Superior temporal gyrus (tissue), 1 donor: ENCODE results near the gene ERMP1.
"Not testable (repeated sequence)": the region's sequence is repeated elsewhere in the genome, so short reads cannot be mapped to it uniquely, and the experiment has no call there.

Experiments used
- DNase-seq: peaks from one replicate; pipeline ENCODE4 v3.0.0-alpha.2; 2016; ENCODE audit errors: extremely low spot score

ERMP1 gene

GRCh38 chr9:5783420-5783819, 49.5 kb downstream of the ERMP1 start:
- DNase-seq, result not testable (repeated sequence)

DNA sequence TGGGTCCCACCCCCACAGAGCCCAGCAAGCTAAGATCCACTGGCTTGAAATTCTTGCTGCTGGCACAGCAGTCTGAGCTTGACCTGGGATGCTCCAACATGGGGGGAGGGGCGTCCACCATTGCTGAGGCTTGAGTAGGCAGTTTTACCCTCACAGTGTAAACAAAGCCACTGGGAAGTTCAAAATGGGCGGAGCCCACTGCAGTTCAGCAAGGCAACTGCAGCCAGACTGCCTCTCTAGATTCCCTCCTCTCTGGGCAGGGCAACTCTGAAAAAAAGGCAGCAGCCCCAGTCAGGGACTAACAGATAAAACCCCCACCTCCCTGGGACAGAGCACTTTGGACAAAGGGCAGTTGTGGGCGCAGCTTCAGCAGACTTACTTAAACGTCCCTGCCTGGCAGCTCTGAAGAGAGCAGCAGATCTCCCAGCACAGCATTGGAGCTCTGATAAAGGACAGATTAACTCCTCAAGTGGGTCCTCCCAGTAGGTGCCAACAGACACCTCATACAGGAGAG, 53.2 kb downstream of the ERMP1 start:
- DNase-seq, result not testable (repeated sequence)

DNA sequence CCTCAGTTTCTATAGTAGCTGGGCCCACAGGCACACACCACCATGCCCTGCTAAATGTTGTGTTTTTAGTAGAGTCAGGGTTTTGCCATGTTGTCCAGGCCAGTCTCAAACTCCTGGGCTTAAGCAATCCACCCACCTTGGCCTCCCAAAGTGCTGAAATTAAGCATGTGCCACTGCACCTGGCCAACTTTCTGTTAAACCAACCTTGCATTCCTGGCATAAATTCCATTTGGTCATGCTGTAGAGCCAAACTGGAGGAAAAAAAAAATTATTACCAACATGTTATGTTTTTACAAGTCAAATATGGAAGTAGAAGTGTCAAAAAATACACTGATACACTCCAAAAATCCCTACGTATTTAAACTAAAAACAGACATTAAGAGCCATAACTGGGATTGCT, 54.1 kb downstream of the ERMP1 start:
- DNase-seq, result no peak

DNA sequence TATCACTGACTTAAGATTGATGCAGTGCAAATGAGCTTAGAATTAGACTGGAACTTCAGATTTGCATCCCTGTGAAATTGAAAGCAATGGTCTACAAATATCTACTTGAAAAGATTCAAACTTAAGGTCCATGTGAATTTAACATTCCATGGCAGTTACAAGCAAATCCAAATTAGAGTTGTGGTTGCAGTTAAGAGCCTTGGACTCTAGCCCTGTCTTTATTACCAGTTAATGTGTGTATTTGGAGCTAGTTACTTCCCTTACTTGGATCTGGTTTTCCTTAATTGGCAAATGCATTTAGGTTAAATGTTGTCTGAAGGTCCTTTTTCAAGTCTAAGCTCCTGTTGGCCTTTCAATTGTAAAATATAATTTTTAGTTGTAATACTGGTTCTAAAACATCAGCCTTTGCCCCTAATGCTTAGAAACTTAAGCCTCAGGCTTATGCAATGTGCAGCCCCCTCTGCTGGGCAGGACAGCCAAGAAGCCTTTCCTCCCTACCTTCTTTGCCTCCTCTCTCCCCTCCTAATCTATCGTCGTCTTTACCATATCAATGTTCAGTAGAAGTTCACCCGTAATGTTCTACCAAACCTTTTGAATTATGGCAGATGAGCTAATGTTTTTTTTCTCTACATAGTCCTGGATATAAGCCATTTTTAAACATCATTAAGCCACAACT, 59.5 kb downstream of the ERMP1 start:
- no peak for DNase-seq

DNA sequence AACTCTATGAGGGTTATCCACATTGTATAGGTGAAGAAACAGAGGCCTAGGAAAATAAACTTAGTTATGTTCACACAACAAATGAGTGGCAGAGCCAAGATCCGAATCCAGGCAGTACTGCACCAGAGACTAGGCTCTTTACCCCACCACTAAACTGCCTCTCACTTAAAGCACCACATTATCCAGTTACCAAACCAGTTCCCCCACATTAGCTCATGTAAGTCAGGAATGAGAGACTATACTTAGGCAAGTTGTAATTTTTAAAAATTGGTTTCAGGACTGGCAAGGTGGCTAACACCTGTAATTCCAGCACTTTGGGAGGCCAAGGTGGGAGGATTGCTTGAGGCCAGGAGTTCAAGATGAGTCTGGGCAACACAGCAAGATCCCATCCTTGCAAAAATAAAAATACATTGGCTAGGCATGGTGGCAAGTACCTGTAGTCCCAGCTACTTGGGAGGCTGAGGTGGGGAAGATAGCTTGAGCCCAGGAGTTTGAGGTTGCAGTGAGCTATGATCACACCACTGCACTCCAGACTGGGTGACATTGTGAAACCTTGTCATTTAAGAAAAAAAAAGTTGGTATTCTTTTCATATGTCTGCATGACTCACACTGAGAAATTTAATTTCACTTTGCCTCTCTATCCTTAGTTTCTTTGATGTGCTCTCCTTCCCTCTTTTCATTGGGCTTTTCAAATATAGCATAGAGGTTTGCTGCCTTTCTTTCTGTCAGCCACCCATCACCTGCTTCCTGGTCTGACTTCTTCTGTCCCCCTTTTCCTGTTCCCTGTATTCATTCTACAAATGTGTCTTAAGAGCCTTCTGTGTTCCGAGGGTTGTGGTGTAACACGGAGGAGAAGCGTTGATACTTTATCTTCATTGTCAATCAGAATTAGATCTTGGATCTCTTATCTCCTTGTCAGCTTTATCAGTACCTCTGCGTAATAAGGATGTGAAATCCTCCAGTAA, 64.7 kb downstream of the ERMP1 start:
- DNase-seq, result no peak

DNA sequence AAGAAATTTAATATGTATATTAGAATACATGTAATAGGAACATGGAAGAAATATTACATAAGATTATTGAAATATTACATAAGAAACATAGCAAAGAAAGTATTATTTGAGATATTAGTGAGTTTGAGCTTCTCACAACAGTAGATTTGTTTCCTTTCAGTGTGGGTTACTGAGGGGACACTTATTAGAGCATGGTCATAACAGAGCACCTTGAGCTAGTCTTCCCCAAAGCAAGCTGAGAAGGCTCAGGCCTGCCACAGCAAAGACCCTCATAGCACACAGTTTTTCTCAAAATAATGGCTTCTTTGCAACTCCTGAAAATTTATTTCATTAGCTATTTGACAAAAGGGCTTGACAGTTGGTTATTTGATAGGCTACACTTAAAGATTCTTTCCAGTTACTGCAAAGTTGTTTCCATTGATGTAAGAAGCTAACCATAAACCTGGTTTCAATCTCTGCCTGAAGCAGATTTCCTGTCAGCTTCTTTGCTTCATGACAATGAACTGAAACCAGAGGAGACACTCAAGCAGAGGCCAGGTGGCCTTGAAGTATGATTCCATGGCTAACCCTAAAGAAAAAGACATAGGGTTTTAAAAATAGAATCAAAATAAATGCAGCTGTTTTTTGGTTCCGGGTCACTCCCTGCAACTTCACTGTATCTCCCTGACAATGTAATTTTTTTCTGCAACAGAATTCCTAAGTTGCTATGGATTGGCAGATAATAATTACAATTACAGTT, 68.6 kb downstream of the ERMP1 start:
- DNase-seq, result no peak

DNA sequence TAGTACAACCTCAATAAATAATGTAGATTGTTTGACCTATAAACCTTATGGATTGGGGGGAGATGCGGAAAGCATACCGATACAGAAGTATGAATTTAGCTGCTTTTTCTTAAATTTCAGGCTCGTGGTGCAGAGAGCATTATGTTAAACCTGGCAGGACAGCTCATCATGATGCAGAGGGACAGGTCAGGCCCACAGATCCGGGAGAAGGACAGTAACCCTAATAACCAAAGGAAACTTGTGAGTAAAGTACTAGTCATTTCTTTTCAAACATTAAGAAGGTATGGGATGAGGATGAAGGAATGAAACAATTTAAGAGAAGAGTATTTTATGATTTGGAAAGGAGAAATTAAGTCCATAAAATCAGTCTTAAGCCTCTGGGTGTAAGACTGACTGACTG, 70.5 kb downstream of the ERMP1 start:
- DNase-seq, result no peak

- DNase-seq, result no peak
These were observed 72.6 kb downstream of the ERMP1 start for GRCh38 chr9:5760338-5760737.

- no peak for DNase-seq
These were observed 76.3 kb downstream of the ERMP1 start for GRCh38 chr9:5756633-5757032.

DNA sequence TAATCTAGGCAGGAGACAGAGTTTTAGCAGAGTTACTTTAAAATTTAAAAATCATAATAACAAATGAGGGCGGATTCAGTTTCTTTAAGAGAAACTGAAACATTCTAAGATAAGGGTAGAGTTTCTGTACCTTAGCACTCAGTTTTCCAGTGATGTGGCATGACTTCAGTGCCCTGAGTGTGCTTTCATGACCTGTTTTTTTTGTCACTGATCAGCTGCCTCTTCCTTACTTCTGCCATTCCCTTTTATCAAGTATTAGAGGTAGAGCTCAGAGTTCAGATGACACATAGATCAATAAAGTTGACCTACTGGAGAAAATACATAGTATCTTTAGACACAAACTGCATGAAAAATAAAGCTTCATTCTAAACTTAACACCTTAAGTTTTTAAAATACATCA, 82.3 kb downstream of the ERMP1 start:
- no peak for DNase-seq

DNA sequence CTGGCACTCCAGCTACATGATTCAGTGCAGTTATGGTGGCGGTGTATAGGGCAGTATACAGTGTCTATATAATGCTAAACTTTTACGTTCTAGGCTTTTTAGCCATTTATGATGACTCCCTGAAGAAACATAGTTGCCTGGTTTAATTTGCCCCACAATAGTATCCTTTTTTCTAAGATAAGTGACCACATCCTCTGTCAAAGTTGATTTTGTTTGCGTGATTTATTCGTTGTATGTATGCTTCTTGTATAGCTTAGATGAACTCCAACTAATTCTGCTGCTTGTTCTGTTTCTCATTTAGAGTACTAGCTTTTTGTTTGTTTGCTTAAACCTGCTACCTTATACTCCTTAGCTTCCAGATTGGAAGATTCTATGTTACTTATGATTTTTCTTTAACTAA, 83.6 kb downstream of the ERMP1 start:
- DNase-seq, result no peak

DNA sequence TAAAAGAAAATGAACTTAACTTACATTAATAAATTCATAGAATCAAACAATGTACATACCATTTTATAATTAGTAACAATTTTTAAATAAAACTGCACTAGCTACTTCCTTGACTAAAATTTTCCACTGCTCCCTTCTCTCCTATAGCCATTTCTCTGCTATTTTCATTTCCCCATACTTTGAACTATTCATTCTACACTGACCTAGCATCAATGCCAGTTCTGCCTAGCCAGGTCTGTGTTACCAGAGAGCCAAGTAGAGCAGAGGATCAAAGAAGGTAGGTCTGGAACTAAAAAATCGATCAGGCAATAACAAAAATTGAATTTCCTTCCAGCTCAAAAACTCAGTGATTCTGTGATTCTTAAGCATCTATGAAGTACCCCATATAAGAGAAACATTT, 84.5 kb downstream of the ERMP1 start:
- DNase-seq, result no peak

- no peak for DNase-seq
These were observed 89.8 kb downstream of the ERMP1 start for GRCh38 chr9:5743109-5743508.

DNA sequence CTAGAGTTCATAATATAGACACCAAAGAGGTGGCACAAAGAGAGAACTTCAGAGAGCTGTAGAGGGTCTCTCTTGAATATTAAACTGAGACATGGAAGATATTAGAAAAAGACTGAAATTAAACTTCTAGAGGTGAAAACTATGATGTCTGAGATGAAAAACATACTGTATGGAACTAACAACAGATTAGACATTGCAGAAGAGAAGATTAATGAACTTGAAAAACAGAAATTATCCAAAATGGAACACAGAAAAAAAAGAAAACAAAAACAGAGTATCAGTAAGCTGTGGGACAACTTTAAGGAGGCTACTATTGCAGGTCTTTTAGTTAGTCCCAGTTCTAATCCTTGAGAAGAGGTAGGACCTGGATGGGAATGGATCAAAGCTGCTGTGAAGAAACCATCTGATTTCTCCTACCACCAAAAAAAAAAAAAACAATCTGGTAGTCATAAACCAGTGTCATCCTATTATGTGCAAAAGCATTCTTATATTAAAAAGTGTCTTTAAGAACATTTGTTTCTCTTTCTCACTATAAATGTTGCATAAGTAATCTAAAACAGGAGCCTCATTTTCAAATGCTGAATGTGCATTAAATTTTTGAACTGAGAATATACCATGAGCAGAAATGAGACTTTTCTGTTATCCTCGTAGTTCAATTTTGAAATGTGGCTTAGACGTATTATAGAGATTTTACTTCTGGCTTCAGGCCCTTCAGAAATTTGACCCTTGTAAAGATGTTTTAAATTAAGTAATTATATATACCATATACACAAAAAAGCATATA, 96.2 kb downstream of the ERMP1 start:
- no peak for DNase-seq

DNA sequence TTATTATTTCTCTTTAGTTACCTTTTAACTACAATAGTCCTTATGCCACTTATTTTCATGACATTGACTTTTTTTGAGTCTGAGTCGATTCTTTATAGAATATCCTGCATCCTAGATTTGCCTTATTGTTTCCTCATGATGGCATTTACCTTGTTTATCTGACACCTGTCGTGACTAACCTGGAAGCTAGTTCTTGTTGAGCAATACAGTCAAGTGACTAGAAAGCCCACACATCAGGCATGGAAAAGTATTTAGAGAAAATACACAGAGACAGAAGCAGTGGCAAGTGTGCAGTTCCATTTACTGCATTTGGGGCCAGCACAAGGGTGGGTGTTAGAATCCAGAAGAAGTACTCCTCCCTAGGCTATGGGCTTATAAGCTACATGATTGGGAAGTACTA, 97.8 kb downstream of the ERMP1 start:
- no peak for DNase-seq
